KMS-11 (cell line): ENCODE results near the gene GEMIN8.

Experiments used
- H2AFZ ChIP-seq: fragments of 200-600 bp; sonication (generic); 2 replicates; pipeline ENCODE4 v1.6.1; 2016; ENCODE audit warnings: antibody characterized with exemption, mixed run types, low read depth
- H3K27ac ChIP-seq: fragments of 200-600 bp; sonication (generic); 2 replicates; pipeline ENCODE4 v1.6.1; 2016; ENCODE audit warnings: mild to moderate bottlenecking, mixed run types
- H3K27me3 ChIP-seq: fragments of 200-600 bp; sonication (generic); 2 replicates; pipeline ENCODE4 v1.6.1; 2017; ENCODE audit warnings: mild to moderate bottlenecking, low read depth, mixed run types, moderate library complexity; ENCODE audit not compliant: insufficient read depth
- H3K36me3 ChIP-seq: fragments of 200-600 bp; sonication (generic); 2 replicates; pipeline ENCODE4 v1.6.1; 2017; ENCODE audit warnings: mild to moderate bottlenecking, mixed run types; ENCODE audit not compliant: insufficient read depth
- H3K4me1 ChIP-seq: fragments of 200-600 bp; sonication (generic); 2 replicates; pipeline ENCODE4 v1.6.1; 2016; ENCODE audit warnings: mild to moderate bottlenecking, low read depth, mixed run types; ENCODE audit not compliant: poor library complexity, severe bottlenecking
- H3K4me2 ChIP-seq: fragments of 200-600 bp; sonication (generic); 2 replicates; pipeline ENCODE4 v1.7.0; 2016; ENCODE audit warnings: mild to moderate bottlenecking, mixed run types
- H3K4me3 ChIP-seq: fragments of 200-600 bp; sonication (generic); IDR thresholded peaks from 2 replicates; pipeline ENCODE4 v1.6.1; 2017; ENCODE audit warnings: low read depth, low read length, mixed read lengths; ENCODE audit not compliant: insufficient read depth
- H3K79me2 ChIP-seq: fragments of 200-600 bp; sonication (generic); 2 replicates; pipeline ENCODE4 v1.6.1; 2016; ENCODE audit warnings: low read depth, mixed run types; ENCODE audit not compliant: insufficient read depth
- H3K9ac ChIP-seq: fragments of 200-600 bp; sonication (generic); 2 replicates; pipeline ENCODE4 v1.6.1; 2016; ENCODE audit warnings: mild to moderate bottlenecking, mixed run types
- H4K20me1 ChIP-seq: fragments of 200-600 bp; sonication (generic); 2 replicates; pipeline ENCODE4 v1.6.1; 2016; ENCODE audit warnings: mild to moderate bottlenecking, mixed run types; ENCODE audit not compliant: insufficient read depth
- CTCF ChIP-seq: fragments of 200-600 bp; sonication (generic); conservative IDR thresholded peaks from 2 replicates; pipeline ENCODE4 v1.6.1; 2017; ENCODE audit warnings: low read depth, mild to moderate bottlenecking, antibody characterized with exemption, low read length, moderate library complexity, mixed read lengths

GEMIN8 gene

DNA sequence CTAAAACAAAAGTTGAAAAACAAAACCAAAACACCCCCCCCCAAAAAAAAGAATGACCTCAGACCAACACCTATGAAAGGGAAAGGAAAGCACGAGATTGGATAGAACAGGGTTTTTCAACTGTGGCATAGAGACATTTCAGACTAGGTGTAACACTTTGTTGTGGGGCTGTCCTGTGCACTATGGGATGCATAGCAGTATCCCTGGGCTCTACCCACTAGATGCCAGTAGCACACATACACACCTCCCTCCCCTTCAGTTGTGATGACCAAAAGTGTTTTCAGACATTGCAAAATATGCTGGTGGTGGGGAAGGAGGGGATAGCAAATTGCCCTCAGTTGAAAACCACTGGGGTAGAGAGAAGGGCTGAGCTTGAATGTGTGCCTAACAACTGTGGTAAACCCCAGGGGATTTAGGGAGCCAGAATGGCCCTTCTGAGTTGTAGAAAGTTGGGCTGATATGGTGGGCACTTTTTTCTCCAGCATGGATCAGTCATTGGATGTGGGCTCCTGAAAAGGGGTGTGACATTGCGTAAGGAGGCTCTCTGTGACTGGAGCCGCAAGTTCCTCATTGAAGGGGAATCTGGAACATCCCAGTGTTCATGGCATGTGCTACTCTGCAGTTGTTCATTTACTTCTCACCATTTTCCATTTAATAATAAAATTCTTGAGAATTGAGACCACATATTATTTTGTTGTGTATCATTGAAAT, 8.8 kb upstream of the GEMIN8 start:
- H3K27me3 ChIP-seq, result no peaks in the 10 kb centered on the region
- no peaks in the 10 kb centered on the region for H4K20me1 ChIP-seq
- no peak overlapping the region for H3K4me2 ChIP-seq
- H3K4me3 ChIP-seq, result no peak overlapping the region
- no peak overlapping the region for H3K9ac ChIP-seq
- H3K4me1 ChIP-seq, result no peaks in the 10 kb centered on the region
- no peaks in the 10 kb centered on the region for H3K79me2 ChIP-seq
- H2AFZ ChIP-seq, result no peak overlapping the region
- no peak overlapping the region for H3K27ac ChIP-seq
- H3K36me3 ChIP-seq, result no peaks in the 10 kb centered on the region
- TF ChIP-seq CTCF, result no peak

GRCh38 chrX:14032406-14032805, 2.7 kb upstream of the GEMIN8 start:
- H3K4me1 ChIP-seq, result peaks cover 45% of the 10 kb centered on the region
- H3K36me3 ChIP-seq, result no peaks in the 10 kb centered on the region
- H3K4me3 ChIP-seq, result no peak overlapping the region
- peak overlapping the region; percentile 49 for H2AFZ ChIP-seq
- peak overlapping the region; percentile 22; the same call in 1 of the 2 replicates for H3K27ac ChIP-seq
- peak overlapping the region; percentile 38 for H3K4me2 ChIP-seq
- H3K9ac ChIP-seq, result no peak overlapping the region
- H4K20me1 ChIP-seq, result no peaks in the 10 kb centered on the region
- no peaks in the 10 kb centered on the region for H3K27me3 ChIP-seq
- peaks cover 21% of the 10 kb centered on the region; the same call in 1 of the 2 replicates for H3K79me2 ChIP-seq
- peak; percentile 82 for TF ChIP-seq CTCF

- TF ChIP-seq CTCF, result no peak
- H2AFZ ChIP-seq, result peak overlapping the region; percentile 57
Measured at GRCh38 chrX:14030174-14030530, 460 bp upstream of the GEMIN8 start.

GRCh38 chrX:14029039-14029424, 660 bp downstream of the GEMIN8 start:
- peak overlapping the region; percentile 86 for H3K9ac ChIP-seq
- no peaks in the 10 kb centered on the region for H3K36me3 ChIP-seq
- no peaks in the 10 kb centered on the region for H3K27me3 ChIP-seq
- peaks cover 40% of the 10 kb centered on the region; the same call in 1 of the 2 replicates for H3K79me2 ChIP-seq
- no peaks in the 10 kb centered on the region for H4K20me1 ChIP-seq
- TF ChIP-seq CTCF, result no peak
- H2AFZ ChIP-seq, result peak overlapping the region; percentile 57
- H3K27ac ChIP-seq, result peak overlapping the region; percentile 86
- peak overlapping the region; percentile 66 for H3K4me2 ChIP-seq
- peaks cover 79% of the 10 kb centered on the region for H3K4me1 ChIP-seq
- H3K4me3 ChIP-seq, result no peak overlapping the region

More at GRCh38 chrX:14030174-14030530, 460 bp upstream of the GEMIN8 start:
- Histone ChIP-seq H3K9ac (peak overlapping the region; percentile 86), H3K36me3 (no peaks in the 10 kb centered on the region), H3K27me3 (no peaks in the 10 kb centered on the region), H3K4me2 (peak overlapping the region; percentile 74), H3K4me1 (peaks cover 68% of the 10 kb centered on the region), H4K20me1 (no peaks in the 10 kb centered on the region), H3K79me2 (peaks cover 36% of the 10 kb centered on the region; the same call in 1 of the 2 replicates), H3K27ac (peak overlapping the region; percentile 86), H3K4me3 (no peak overlapping the region)
